ENCODE measurements around the gene CTSD.

DNA sequence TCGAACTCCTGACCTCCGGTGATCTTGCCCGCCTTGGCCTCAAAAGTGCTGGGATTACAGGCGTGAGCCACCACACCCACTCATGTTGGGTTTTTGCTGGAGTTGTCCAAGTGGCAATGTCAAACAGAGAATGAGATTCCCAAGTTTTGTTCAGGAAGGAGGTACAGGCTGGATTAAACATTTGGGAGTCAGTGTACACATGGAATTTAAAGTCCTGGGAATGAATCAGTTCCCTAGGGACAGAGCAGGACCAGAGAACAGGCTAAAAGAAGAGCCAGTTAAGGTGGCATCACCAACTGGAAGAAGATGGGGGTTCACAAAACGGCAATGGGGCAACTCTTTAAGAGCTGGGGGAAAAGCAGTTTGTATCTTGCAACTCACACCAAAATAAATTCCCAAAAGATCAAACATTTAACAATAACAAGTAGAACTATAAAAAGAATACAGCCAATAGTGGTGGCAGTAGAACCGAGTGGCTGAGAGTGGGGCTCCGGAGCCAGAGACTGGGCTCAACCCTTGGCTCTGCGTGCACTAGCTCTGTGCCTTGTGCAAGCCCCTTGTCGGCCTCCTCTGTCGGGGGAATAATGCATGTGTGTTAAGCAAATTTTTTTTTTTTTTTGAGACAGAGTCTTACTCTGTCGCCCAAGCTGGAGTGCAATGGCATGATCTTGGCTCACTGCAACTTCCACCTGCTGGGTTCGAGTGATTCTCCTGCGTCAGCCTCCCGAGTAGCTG lies 33.8 kb upstream of the CTSD start:
- TF ChIP-seq, protein P1, sequence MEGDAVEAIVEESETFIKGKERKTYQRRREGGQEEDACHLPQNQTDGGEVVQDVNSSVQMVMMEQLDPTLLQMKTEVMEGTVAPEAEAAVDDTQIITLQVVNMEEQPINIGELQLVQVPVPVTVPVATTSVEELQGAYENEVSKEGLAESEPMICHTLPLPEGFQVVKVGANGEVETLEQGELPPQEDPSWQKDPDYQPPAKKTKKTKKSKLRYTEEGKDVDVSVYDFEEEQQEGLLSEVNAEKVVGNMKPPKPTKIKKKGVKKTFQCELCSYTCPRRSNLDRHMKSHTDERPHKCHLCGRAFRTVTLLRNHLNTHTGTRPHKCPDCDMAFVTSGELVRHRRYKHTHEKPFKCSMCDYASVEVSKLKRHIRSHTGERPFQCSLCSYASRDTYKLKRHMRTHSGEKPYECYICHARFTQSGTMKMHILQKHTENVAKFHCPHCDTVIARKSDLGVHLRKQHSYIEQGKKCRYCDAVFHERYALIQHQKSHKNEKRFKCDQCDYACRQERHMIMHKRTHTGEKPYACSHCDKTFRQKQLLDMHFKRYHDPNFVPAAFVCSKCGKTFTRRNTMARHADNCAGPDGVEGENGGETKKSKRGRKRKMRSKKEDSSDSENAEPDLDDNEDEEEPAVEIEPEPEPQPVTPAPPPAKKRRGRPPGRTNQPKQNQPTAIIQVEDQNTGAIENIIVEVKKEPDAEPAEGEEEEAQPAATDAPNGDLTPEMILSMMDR (IDR thresholded peaks at IDR 0.05), result no peak
- TF ChIP-seq ZFX (IDR thresholded peaks at IDR 0.05; ENCODE audit: borderline replicate concordance), result no peak
